Fibroblast of lung (primary cell): ENCODE measurements around the gene SRD5A1.

ENCODE experiments used
- CTCF ChIP-seq, 2 donors: IDR thresholded peaks in 1 of 2; conservative IDR thresholded peaks in 1 of 2; 1 replicate in 1 of 2; 2 replicates in 1 of 2; pipeline ENCODE4 v1.5.1; 2011 to 2012; ENCODE audit warnings: low read length in 2 of 2, control low read depth in 1 of 2, inconsistent platforms in 1 of 2, low read depth in 1 of 2, mild to moderate bottlenecking in 1 of 2
- EZH2 ChIP-seq: IDR thresholded peaks from 2 replicates; pipeline ENCODE4 v1.5.1; 2012; ENCODE audit warnings: low read length, control low read depth, mild to moderate bottlenecking; ENCODE audit errors: missing control alignments

- TF ChIP-seq EZH2: no peak
- no peak for TF ChIP-seq CTCF (conservative IDR thresholded peaks at IDR 0.05 in 1 of 2, IDR thresholded peaks at IDR 0.05 in 1 of 2; ENCODE audit: low read depth in 1 of 2, low read length in 2 of 2)
Observed at GRCh38 chr5:6656680-6657079, 23.4 kb downstream of the SRD5A1 start.
